PC-3 (cell line): ENCODE data around the gene PANK1. TPM values are rescaled to one million over a fixed set of nuclear protein-coding genes. Genes with fewer than 3 reads are reported as not detected.

Experiments used
- ATAC-seq: fragments of 200-7000 bp; cut with Tn5 transposase; 2 replicates; pipeline ENCODE4 v1.9.1; 2020; ENCODE audit warnings: mild to moderate bottlenecking, moderate library complexity
- Bru-seq: library from RNA; stranded (reverse); fragments of 400-500 nt; gene quantifications from one replicate; lab custom pipeline; 2021; lab: Mats Ljungman, UMichigan
- BruChase-seq, 2 experiments: library from RNA; stranded (reverse); fragments of 400-500 nt; gene quantifications; one replicate each; lab custom pipeline; 2021; lab: Mats Ljungman, UMichigan
- BruUV-seq: library from RNA; stranded (reverse); fragments of 400-500 nt; replicated peaks from 2 replicates; lab custom pipeline; 2021; lab: Mats Ljungman, UMichigan
- CTCF ChIA-PET: fragments of 300-600 bp; sonication (Branson Sonifier 250); formaldehyde crosslinking; loops from one replicate; lab custom pipeline; 2022; ENCODE audit warnings: antibody characterized with exemption; lab: Charles Lee
- POLR2A ChIA-PET: fragments of 300-600 bp; sonication (Branson Sonifier 250); formaldehyde crosslinking; loops from one replicate; lab custom pipeline; 2022; ENCODE audit warnings: antibody characterized with exemption; ENCODE audit not compliant: unreplicated experiment; lab: Charles Lee
- DNase-seq: peaks from one replicate; pipeline ENCODE4 v3.0.0-alpha.2; 2015
- H2AFZ ChIP-seq: fragments of 300-600 bp; sonication (generic); 2 replicates; pipeline ENCODE4 v1.6.0; 2016; ENCODE audit warnings: antibody characterized with exemption, low read length
- H3F3A ChIP-seq: fragments of 300-600 bp; sonication (generic); one replicate; pipeline ENCODE4 v1.6.0; 2017; ENCODE audit warnings: antibody characterized with exemption, low read length, control low read depth, mild to moderate bottlenecking; ENCODE audit not compliant: unreplicated experiment
- H3K27ac ChIP-seq: fragments of 300-600 bp; sonication (generic); 2 replicates; pipeline ENCODE4 v1.5.1; 2016; ENCODE audit warnings: mild to moderate bottlenecking, low read length
- H3K27me3 ChIP-seq: fragments of 300-600 bp; sonication (generic); 2 replicates; pipeline ENCODE4 v1.6.1; 2016; ENCODE audit warnings: low read length, mixed read lengths
- H3K36me3 ChIP-seq: fragments of 300-600 bp; sonication (generic); 2 replicates; pipeline ENCODE4 v1.6.1; 2016; ENCODE audit warnings: low read depth, mixed run types, low read length, mixed read lengths
- H3K4me1 ChIP-seq: fragments of 300-600 bp; sonication (generic); 2 replicates; pipeline ENCODE4 v1.5.1; 2016; ENCODE audit warnings: low read length; ENCODE audit not compliant: insufficient read depth
- H3K4me2 ChIP-seq: fragments of 300-600 bp; sonication (generic); 2 replicates; pipeline ENCODE4 v1.6.0; 2016; ENCODE audit warnings: low read length
- H3K4me3 ChIP-seq: fragments of 300-600 bp; sonication (generic); 2 replicates; pipeline ENCODE4 v1.5.1; 2016; ENCODE audit warnings: mild to moderate bottlenecking, low read length, mixed read lengths
- H3K79me2 ChIP-seq: fragments of 300-600 bp; sonication (generic); 2 replicates; pipeline ENCODE4 v1.6.1; 2017; ENCODE audit warnings: low read length, mixed read lengths
- H3K9ac ChIP-seq: fragments of 300-600 bp; sonication (generic); 2 replicates; pipeline ENCODE4 v1.6.0; 2016; ENCODE audit warnings: mild to moderate bottlenecking, low read length
- H3K9me2 ChIP-seq: fragments of 300-600 bp; sonication (generic); replicated peaks from 2 replicates; pipeline ENCODE4 v1.6.1; 2016; ENCODE audit warnings: mixed run types, low read length, mixed read lengths
- H3K9me3 ChIP-seq: fragments of 300-600 bp; sonication (generic); 2 replicates; pipeline ENCODE4 v1.6.1; 2016; ENCODE audit warnings: low read length, mixed read lengths
- H4K20me1 ChIP-seq: fragments of 300-600 bp; sonication (generic); 2 replicates; pipeline ENCODE4 v1.6.1; 2016; ENCODE audit warnings: low read length, mixed read lengths
- EZH2 ChIP-seq: fragments of 300-600 bp; sonication (generic); IDR thresholded peaks from one replicate; pipeline ENCODE4 v1.6.1; 2017; ENCODE audit warnings: antibody characterized with exemption, mild to moderate bottlenecking, low read length; ENCODE audit not compliant: unreplicated experiment
- EZH2phosphoT487 ChIP-seq: fragments of 300-600 bp; sonication (generic); IDR thresholded peaks from 2 replicates; pipeline ENCODE4 v1.6.1; 2018; ENCODE audit warnings: mild to moderate bottlenecking, antibody characterized with exemption, low read length, borderline replicate concordance
- intact Hi-C: fragments of 100-400 bp; cut with micrococcal nuclease; formaldehyde crosslinking; loops from 2 replicates; pipeline ENCODE4 v1.9.0; 2023
- long read RNA-seq: library from polyadenylated mRNA; unstranded; transcript quantifications from one replicate; pipeline ENCODE4 v2.0.0, GENCODE V29; 2021; ENCODE audit not compliant: unreplicated experiment
- total RNA-seq: library from RNA; depleted of rRNA; stranded (reverse); fragments of >200 nt; gene quantifications from 2 replicates; pipeline ENCODE4 v1.2.3, GENCODE V29; 2014; rRNA removed
- TF ChIP-seq, protein P1 (sequence below): fragments of 300-600 bp; sonication (generic); conservative IDR thresholded peaks from 2 replicates; pipeline ENCODE4 v1.5.1; 2017; ENCODE audit warnings: antibody characterized with exemption, low read depth, mild to moderate bottlenecking, low read length

Gene PANK1
- 2.0 and 3.9 TPM in 2 replicates for total RNA-seq
- percentile 55 among the genes with signal in this experiment for Bru-seq, nascent RNA
- BruChase-seq, experiment 1, labeled RNA remaining after a 6-hour chase: percentile 46 among the genes with signal in this experiment
- BruChase-seq, experiment 2, labeled RNA remaining after a 2-hour chase: percentile 47 among the genes with signal in this experiment
- long read RNA-seq, full-length matches to known transcripts: 1 of 10 reads
- long read RNA-seq, partial matches to known transcripts: 0 of 10 reads
- long read RNA-seq, other reads (novel, unspliced or antisense): 9 of 10 reads

DNA sequence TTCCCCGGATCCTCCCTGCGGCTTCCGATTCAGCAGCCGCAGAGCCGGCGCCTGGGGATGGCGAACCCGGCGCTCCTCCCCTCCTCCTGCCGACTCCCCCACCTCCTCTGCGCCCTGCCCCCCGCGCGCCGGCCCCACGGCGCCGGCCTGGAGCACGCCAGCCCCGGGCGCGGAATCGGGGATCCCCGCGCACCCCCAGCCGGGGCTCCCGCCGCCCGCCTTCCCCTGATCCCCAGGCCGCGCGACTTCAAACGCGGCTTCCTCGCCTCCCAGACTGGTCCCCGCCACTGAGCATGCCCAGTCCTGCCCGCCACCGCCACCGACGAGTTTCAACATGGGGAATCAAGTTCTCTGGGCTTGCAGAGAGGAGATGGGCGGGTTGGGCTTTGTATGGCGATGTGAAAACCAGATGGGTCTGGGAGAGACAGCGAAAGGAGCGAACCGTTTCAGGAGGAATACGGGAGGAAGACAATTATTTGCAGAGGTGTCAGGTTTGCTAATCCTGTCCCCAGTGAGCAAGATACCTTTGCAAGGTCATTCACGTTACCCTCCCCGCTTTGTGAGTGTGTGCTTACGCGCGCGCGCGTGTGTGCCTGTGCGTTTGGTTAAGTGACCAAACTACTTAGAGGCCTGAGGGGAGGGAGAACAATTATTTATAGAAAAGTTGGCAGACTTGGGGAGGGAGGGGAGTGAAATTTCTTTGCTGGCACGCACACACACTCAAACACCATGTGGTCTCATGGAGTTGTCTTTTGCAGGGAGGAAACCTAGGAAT, at the start of gene PANK1:
Gene PANK1, minus strand, starts transcription at position 276 of the 775 bp plus-strand sequence. CDS start 351 bp downstream, outside the sequence.
- TF ChIP-seq EZH2 (no peak), EZH2phosphoT487 (no peak)
- TF ChIP-seq, protein P1, sequence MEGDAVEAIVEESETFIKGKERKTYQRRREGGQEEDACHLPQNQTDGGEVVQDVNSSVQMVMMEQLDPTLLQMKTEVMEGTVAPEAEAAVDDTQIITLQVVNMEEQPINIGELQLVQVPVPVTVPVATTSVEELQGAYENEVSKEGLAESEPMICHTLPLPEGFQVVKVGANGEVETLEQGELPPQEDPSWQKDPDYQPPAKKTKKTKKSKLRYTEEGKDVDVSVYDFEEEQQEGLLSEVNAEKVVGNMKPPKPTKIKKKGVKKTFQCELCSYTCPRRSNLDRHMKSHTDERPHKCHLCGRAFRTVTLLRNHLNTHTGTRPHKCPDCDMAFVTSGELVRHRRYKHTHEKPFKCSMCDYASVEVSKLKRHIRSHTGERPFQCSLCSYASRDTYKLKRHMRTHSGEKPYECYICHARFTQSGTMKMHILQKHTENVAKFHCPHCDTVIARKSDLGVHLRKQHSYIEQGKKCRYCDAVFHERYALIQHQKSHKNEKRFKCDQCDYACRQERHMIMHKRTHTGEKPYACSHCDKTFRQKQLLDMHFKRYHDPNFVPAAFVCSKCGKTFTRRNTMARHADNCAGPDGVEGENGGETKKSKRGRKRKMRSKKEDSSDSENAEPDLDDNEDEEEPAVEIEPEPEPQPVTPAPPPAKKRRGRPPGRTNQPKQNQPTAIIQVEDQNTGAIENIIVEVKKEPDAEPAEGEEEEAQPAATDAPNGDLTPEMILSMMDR: no peak
- Histone ChIP-seq H3K4me2 (peak within 1 kb of the TSS; percentile 84), H3K27ac (peak within 1 kb of the TSS; percentile 42), H3K4me3 (peak within 1 kb of the TSS; percentile 70), H3K4me1 (peaks cover 21% of the 10 kb centered on the region), H3K9me2 (no peaks in the 10 kb centered on the region), H3K9ac (peak within 1 kb of the TSS; percentile 74), H2AFZ (peak within 1 kb of the TSS; percentile 92), H3K27me3 (no peaks in the 10 kb centered on the region), H3K79me2 (peaks cover 35% of the 10 kb centered on the region), H3K9me3 (no peaks in the 10 kb centered on the region), H4K20me1 (no peaks in the 10 kb centered on the region), H3K36me3 (no peaks in the 10 kb centered on the region), H3F3A (no peaks in the 10 kb centered on the region)
- ATAC-seq (peak; percentile 62), DNase-seq (peak; percentile 56)
- POLR2A ChIA-PET: interaction anchor here (0.6 kb wide), 1 partner anchor 879 kb away, joined by 3 read pairs; no protein-coding TSS in a partner anchor
- intact Hi-C loops: loop anchor here (1.0 kb wide), 2 partner anchors 56 to 219 kb away; partner anchors contain the start of gene KIF20B
- BruUV-seq: TSS peak; percentile 44
- CTCF ChIA-PET: no interaction called here

DNA sequence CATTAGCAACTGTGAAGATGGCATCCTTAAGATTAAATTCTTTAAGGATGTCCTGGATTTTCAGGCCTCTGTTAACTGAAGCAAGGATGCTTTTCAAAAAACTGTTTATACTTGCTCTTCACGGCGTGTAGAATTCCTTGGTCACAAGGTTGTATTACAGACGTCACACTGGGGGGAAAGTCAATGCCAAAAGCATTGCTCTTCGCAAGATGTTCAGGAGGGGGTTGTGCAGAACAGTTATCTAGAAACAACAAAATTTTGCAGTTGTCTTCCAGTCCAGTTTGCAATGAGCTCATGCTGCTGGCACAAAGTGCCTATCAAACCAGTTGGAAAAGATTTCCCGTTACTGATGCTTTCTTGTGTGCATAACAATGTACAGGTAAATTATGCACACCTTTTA, 48.1 kb upstream of the PANK1 start:
- Histone ChIP-seq H3F3A (no peaks in the 10 kb centered on the region), H3K27me3 (no peaks in the 10 kb centered on the region), H2AFZ (no peak overlapping the region), H3K27ac (no peak overlapping the region), H3K4me3 (no peak overlapping the region), H3K4me1 (no peaks in the 10 kb centered on the region), H4K20me1 (no peaks in the 10 kb centered on the region), H3K4me2 (no peak overlapping the region), H3K36me3 (no peaks in the 10 kb centered on the region), H3K9ac (no peak overlapping the region), H3K9me3 (no peaks in the 10 kb centered on the region), H3K9me2 (no peaks in the 10 kb centered on the region), H3K79me2 (no peaks in the 10 kb centered on the region)
- TF ChIP-seq, protein P1: no peak
- TF ChIP-seq EZH2 (no peak), EZH2phosphoT487 (no peak)
- intact Hi-C loops: no loop called here
- ChIA-PET CTCF (no interaction called here), POLR2A (no interaction called here)
- BruUV-seq: no TSS peak
- DNase-seq (no peak), ATAC-seq (no peak)

GRCh38 chr10:89692416-89692815, 47.4 kb upstream of the PANK1 start:
- Histone ChIP-seq H2AFZ (no peak overlapping the region), H3K9ac (no peak overlapping the region), H3K79me2 (no peaks in the 10 kb centered on the region), H3K4me3 (no peak overlapping the region), H3K27ac (no peak overlapping the region), H3K9me3 (no peaks in the 10 kb centered on the region), H3K4me2 (no peak overlapping the region), H3K27me3 (no peaks in the 10 kb centered on the region), H3K9me2 (no peaks in the 10 kb centered on the region), H4K20me1 (no peaks in the 10 kb centered on the region), H3K4me1 (no peaks in the 10 kb centered on the region), H3F3A (no peaks in the 10 kb centered on the region), H3K36me3 (no peaks in the 10 kb centered on the region)
- intact Hi-C loops: no loop called here
- no TSS peak for BruUV-seq
- no peak for DNase-seq
- ChIA-PET POLR2A (no interaction called here), CTCF (no interaction called here)
- no peak for ATAC-seq
- TF ChIP-seq EZH2 (no peak), EZH2phosphoT487 (no peak)
- TF ChIP-seq, protein P1: no peak
